OCI-LY1 (cell line): ENCODE measurements around the gene MPP1.

Experiments used
- H2AFZ ChIP-seq: fragments of 200-600 bp; sonication (generic), shearing (Covaris generic); 2 replicates; pipeline ENCODE4 v1.6.0; 2014; ENCODE audit warnings: antibody characterized with exemption, mild to moderate bottlenecking, low read length
- H3F3A ChIP-seq: fragments of 200-600 bp; sonication (generic), shearing (Covaris generic); 2 replicates; pipeline ENCODE4 v1.6.0; 2014; ENCODE audit warnings: mild to moderate bottlenecking, antibody characterized with exemption, low read length, moderate library complexity; ENCODE audit not compliant: insufficient read depth
- H3K27ac ChIP-seq: fragments of 200-600 bp; sonication (generic); 2 replicates; pipeline ENCODE4 v1.5.1; 2014; ENCODE audit warnings: low read length, mixed run types, mild to moderate bottlenecking, low read depth; ENCODE audit not compliant: poor library complexity, severe bottlenecking
- H3K27me3 ChIP-seq: fragments of 200-600 bp; sonication (generic); 2 replicates; pipeline ENCODE4 v1.6.0; 2014; ENCODE audit warnings: antibody characterized with exemption, mild to moderate bottlenecking, low read length, moderate library complexity; ENCODE audit not compliant: insufficient read depth
- H3K36me3 ChIP-seq: fragments of 200-600 bp; sonication (generic); 2 replicates; pipeline ENCODE4 v1.6.1; 2014; ENCODE audit warnings: mild to moderate bottlenecking, antibody characterized with exemption, low read length, moderate library complexity, mixed read lengths; ENCODE audit not compliant: insufficient read depth
- H3K4me1 ChIP-seq: fragments of 200-600 bp; sonication (generic); 2 replicates; pipeline ENCODE4 v1.5.1; 2014; ENCODE audit warnings: mild to moderate bottlenecking, low read length, moderate library complexity; ENCODE audit not compliant: insufficient read depth, severe bottlenecking
- H3K4me2 ChIP-seq: fragments of 200-600 bp; sonication (generic), shearing (Covaris generic); 2 replicates; pipeline ENCODE4 v1.6.1; 2014; ENCODE audit warnings: low read length
- H3K4me3 ChIP-seq: fragments of 200-600 bp; sonication (generic); 2 replicates; pipeline ENCODE4 v1.5.1; 2014; ENCODE audit warnings: low read length, low read depth, mild to moderate bottlenecking, mixed read lengths; ENCODE audit not compliant: poor library complexity, severe bottlenecking
- H3K79me2 ChIP-seq: fragments of 200-600 bp; shearing (Covaris generic); 2 replicates; pipeline ENCODE4 v1.6.1; 2016; ENCODE audit warnings: mixed run types, low read length, mixed read lengths; ENCODE audit not compliant: insufficient read depth
- H3K9ac ChIP-seq: fragments of 200-600 bp; sonication (generic), shearing (Covaris generic); 2 replicates; pipeline ENCODE4 v1.6.1; 2014; ENCODE audit warnings: mild to moderate bottlenecking, low read length, mixed read lengths
- H3K9me2 ChIP-seq: fragments of 200-600 bp; sonication (generic), shearing (Covaris generic); 2 replicates; pipeline ENCODE4 v1.6.1; 2014; ENCODE audit warnings: low read depth, mild to moderate bottlenecking, low read length, mixed read lengths
- H3K9me3 ChIP-seq: fragments of 200-600 bp; shearing (Covaris generic); 2 replicates; pipeline ENCODE4 v1.6.1; 2014; ENCODE audit warnings: low read length, mixed read lengths
- H4K20me1 ChIP-seq: fragments of 200-600 bp; sonication (generic), shearing (Covaris generic); 2 replicates; pipeline ENCODE4 v1.6.0; 2016; ENCODE audit warnings: mild to moderate bottlenecking, low read length; ENCODE audit not compliant: insufficient read depth
- EZH2 ChIP-seq: fragments of 200-600 bp; sonication (generic), shearing (Covaris generic); IDR thresholded peaks from 2 replicates; pipeline ENCODE4 v1.8.0; 2017; ENCODE audit warnings: borderline replicate concordance, mixed run types, mild to moderate bottlenecking, antibody characterized with exemption, low read length, moderate library complexity, mixed read lengths
- TF ChIP-seq, protein P1 (sequence below): fragments of 200-600 bp; sonication (generic), shearing (Covaris generic); IDR thresholded peaks from 2 replicates; pipeline ENCODE4 v1.5.1; 2017; ENCODE audit warnings: mild to moderate bottlenecking, antibody characterized with exemption, low read length, moderate library complexity, mixed read lengths

MPP1 gene

DNA sequence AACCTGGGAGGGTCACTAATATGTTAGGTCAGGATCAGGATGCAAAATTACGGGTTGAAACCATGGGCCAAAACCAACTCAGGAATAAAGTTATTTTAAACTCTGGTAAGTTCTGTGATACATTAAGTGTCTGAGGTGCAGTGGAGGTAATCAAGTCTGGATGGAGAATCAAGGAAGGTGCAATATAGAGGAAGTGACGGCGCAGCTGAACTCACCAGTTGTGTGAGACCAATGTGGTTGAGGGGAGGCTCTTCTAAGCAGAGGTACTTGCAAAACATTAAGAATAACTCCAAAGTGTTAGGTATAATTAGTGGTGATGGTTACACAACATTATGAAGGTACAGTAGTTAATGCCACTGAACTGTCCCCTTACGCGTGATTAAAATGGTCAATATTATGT lies 74.1 kb downstream of the MPP1 start:
- Histone ChIP-seq H3K27me3 (no peaks in the 10 kb centered on the region), H3K9me2 (no peaks in the 10 kb centered on the region), H3F3A (no peaks in the 10 kb centered on the region), H3K4me2 (no peak overlapping the region), H4K20me1 (no peaks in the 10 kb centered on the region), H3K36me3 (no peaks in the 10 kb centered on the region), H2AFZ (no peak overlapping the region), H3K27ac (no peak overlapping the region), H3K9me3 (no peaks in the 10 kb centered on the region), H3K4me3 (no peak overlapping the region), H3K4me1 (peaks cover 12% of the 10 kb centered on the region), H3K79me2 (no peaks in the 10 kb centered on the region), H3K9ac (no peak overlapping the region)
- no peak for TF ChIP-seq EZH2
- TF ChIP-seq, protein P1, sequence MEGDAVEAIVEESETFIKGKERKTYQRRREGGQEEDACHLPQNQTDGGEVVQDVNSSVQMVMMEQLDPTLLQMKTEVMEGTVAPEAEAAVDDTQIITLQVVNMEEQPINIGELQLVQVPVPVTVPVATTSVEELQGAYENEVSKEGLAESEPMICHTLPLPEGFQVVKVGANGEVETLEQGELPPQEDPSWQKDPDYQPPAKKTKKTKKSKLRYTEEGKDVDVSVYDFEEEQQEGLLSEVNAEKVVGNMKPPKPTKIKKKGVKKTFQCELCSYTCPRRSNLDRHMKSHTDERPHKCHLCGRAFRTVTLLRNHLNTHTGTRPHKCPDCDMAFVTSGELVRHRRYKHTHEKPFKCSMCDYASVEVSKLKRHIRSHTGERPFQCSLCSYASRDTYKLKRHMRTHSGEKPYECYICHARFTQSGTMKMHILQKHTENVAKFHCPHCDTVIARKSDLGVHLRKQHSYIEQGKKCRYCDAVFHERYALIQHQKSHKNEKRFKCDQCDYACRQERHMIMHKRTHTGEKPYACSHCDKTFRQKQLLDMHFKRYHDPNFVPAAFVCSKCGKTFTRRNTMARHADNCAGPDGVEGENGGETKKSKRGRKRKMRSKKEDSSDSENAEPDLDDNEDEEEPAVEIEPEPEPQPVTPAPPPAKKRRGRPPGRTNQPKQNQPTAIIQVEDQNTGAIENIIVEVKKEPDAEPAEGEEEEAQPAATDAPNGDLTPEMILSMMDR, result no peak

DNA sequence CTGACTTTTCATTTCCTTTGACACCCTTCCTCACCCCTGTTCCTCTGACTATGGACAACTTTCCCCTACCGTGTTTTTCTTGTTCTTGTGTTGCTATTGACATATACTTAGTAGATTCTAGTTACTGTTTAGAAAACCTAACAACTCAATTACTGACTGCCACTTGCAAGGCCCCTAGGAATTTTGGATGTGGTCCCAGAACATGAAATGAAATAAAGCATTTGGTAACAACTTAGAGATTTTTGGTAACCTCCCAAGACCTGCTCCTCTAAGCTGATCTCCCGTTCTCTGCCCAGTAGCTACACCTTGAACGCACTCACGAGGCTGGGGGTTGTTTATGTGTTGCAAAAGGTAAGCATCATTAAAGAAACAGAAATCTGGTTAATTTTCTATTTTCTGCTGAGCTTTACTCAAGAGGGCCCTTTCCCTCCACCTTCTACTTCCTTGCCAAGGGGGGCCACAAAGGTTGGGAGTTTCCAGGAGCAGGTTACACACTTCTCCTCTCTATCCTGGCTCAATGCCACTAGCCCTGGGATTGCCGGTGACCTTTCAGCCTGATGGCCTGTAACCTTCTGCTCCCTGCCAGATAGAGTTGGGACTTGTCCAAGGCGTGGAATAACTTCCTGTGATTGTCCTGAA lies 74.9 kb downstream of the MPP1 start:
- TF ChIP-seq EZH2, result no peak
- TF ChIP-seq, protein P1, result no peak
- H3K27me3 ChIP-seq, result no peaks in the 10 kb centered on the region
- H3K9me3 ChIP-seq, result no peaks in the 10 kb centered on the region
- no peaks in the 10 kb centered on the region for H3K79me2 ChIP-seq
- no peaks in the 10 kb centered on the region for H3K36me3 ChIP-seq
- H2AFZ ChIP-seq, result no peak overlapping the region
- no peak overlapping the region for H3K9ac ChIP-seq
- no peaks in the 10 kb centered on the region for H3K9me2 ChIP-seq
- no peaks in the 10 kb centered on the region for H3F3A ChIP-seq
- no peak overlapping the region for H3K27ac ChIP-seq
- H3K4me3 ChIP-seq, result no peak overlapping the region
- H3K4me2 ChIP-seq, result no peak overlapping the region
- H3K4me1 ChIP-seq, result peaks cover 12% of the 10 kb centered on the region
- H4K20me1 ChIP-seq, result no peaks in the 10 kb centered on the region

DNA sequence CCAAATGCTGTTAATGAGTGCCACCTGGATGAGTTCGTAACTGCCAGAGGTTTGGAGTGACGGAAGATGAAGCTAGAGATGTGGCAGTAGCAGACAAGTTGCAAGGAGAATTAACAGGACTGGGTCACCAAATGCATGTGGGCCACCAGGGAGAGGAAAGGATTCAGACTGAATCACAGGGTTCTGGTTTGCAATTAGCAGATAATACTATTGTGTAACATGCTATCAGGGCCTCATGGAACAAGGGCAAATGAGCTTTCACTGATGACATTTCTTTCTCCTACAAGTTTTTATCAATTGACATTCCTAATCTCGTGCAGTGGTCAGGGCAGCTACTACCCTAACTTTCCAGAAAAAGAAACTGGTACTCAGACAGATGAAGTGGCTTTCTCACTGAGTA lies 75.8 kb downstream of the MPP1 start:
- H3F3A ChIP-seq, result no peaks in the 10 kb centered on the region
- H3K4me3 ChIP-seq, result no peak overlapping the region
- H2AFZ ChIP-seq, result no peak overlapping the region
- TF ChIP-seq, protein P1, result no peak
- TF ChIP-seq EZH2, result no peak
- H4K20me1 ChIP-seq, result no peaks in the 10 kb centered on the region
- peaks cover 5% of the 10 kb centered on the region for H3K4me1 ChIP-seq
- no peak overlapping the region for H3K27ac ChIP-seq
- no peaks in the 10 kb centered on the region for H3K36me3 ChIP-seq
- H3K4me2 ChIP-seq, result no peak overlapping the region
- no peaks in the 10 kb centered on the region for H3K9me3 ChIP-seq
- no peaks in the 10 kb centered on the region for H3K27me3 ChIP-seq
- H3K9ac ChIP-seq, result no peak overlapping the region
- no peaks in the 10 kb centered on the region for H3K9me2 ChIP-seq
- H3K79me2 ChIP-seq, result no peaks in the 10 kb centered on the region
